Measurements from ENCODE around the gene SLC23A3.

The SLC23A3 gene

DNA sequence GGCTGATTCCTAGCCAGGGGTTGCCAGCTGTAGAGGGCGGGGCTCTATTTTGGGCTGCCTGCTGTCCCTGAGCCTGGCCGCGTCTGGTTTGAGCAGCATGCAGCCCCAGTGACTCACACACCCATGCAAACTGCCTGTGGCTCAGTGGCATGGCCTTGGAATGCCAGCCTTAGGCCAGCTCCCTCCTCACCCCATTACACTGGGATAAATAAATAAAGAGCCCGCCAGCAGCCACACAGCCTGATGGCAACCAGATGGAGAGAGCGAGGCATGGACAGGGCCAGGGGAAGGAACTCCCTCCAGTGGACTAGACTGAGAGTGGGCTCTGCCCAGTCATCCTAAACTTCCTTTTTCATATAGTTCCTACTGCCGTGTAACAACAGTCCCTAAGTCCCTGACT, 27.5 kb downstream of the SLC23A3 start:
- no peak for DNase-seq (ENCODE audit: low read depth)

DNA sequence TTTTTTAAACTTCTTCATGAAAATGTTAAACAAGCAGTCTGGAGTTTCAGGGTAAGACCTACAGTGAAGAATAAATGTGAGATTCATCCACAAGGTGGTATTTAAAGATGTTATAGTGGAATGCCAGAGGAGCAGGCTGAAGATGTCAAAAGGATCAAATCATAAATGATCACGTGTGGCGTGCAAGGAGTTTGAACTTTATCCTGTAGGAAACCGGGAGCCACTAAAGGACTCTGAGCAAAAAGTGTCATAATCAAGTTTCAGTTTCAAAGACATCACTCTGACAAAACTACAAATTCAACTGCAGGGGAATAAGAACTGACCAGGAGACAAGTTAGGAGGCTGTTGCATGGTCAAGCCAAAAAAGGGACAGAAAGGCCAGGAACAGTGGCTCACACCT, 29.1 kb downstream of the SLC23A3 start:
- DNase-seq (ENCODE audit: low read depth), result no peak

DNA sequence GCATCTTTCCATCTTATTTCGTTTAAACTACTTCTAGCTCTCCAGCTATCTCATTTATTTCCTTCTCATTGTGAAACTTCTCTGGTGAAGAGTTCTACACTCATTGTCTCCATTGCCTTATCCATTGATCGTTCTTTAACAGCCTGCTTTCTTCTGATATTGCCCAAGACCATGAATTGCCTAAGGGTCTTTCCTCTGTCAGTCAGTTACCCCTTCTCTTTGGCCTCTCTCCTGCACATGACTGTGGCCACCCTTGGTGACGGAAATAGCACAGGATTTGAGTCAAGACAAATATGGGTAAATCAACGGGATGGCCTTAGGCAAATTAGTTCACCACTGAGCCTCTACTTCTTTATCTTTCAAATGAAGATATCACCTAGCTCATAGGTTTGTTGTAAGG, 35.9 kb downstream of the SLC23A3 start:
- no peak for DNase-seq (ENCODE audit: low read depth)

DNA sequence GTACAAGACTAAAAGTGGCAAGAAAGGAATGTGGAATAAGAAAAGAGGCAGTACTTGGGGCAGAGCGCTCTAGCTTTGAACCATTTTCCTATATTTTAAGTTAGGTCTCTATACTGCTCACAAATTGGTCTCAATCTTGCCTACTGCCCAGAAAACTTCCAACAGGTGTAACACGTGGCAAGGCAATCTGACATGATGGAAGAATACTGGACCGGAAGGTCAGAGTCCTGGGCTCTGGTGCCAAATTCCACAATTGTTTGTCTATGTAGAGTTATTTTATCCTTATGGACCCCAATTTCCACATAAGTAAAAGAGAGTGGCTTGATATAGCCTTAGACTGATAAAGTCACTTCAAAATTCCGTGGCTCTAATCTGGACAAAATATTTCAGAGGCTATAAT, 38.1 kb downstream of the SLC23A3 start:
- no peak for DNase-seq (ENCODE audit: low read depth)

DNA sequence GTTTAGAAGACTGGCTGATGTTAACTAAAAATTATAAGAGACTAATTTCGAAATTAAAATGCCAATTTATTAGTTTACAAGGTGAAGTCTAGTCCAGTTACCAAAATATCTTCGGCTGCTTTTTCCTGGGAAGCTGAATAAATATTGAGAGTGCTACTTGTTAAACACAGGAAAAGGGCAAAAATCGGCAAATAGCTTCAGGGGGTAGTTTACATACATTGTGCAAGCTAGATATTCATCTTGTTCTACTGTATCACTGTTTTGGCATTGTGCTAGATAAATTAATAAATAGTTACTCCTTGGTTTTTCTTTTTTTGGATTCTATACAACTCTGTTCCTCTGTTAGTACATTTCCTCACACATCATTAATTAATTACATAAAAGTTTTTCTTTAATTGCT, 38.5 kb downstream of the SLC23A3 start:
- DNase-seq (ENCODE audit: low read depth), result no peak

DNA sequence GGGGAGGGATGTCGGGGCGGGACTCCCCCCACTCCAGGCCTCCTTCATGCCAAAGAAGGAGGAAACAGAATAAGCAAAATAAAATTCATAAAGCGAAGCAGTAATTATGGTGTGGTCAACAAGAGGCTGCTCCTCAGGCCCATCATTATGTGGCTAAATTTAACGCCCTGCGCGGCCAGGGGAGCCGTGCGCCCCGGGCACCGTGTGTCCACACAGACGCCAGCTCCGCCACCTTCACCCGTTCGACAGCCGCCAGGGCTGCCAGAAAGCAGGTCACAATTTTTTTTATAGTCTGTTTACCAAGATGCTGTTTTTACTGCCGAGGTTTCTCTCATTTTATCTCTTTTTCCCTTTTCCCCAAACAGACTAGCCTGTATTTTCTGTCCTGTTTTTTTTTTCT, 40.2 kb downstream of the SLC23A3 start:
- DNase-seq (ENCODE audit: low read depth), result no peak

DNA sequence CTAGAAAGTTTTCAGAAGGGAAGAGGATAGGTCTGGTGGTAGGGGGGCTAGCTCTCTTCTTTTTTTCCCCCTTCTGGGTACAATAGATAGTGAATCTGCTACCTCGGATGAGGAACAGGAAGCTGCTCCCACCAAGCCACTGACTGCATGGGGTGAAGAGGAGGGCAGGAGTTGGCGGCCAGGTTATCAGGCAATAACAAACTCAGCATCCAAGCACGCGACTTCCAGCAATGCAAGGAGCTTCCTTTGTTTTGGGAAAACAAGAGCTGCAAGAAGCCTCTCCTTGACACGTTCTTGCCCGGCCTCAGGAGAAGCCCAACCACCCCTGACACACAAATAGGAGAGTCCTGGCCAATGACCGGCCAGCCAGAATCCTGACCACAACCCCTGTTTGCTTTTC, 41.4 kb downstream of the SLC23A3 start:
- DNase-seq (ENCODE audit: low read depth), result no peak

DNA sequence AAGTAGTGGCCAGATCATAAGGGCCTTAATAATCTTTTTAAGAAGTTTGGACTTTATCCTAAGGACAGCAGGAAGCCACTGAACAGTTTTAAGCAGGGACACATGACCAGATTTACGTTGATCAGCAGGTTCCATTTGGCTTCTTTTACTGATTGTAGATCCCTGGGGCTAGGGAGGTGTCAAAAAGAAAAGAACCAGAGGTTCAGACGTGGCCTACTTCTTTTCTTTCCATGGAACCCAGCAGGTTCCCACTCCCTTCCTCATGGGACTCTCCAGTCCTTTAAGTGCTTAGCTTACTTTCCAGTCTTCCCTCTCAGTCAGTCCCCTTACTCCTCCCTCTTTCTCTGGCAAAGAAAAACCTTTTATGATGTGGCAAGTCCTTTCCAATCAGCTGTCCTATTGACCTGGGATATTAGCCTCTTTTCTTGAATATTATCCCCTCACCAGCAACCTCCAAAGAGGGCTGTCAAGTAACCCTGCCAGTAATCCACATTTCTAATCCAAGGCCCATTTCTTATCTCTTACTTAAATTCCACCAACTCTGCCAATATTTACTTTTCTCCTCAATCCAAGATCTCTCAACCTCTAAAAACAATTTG, 42.7 kb downstream of the SLC23A3 start:
- DNase-seq (ENCODE audit: low read depth), result no peak

DNA sequence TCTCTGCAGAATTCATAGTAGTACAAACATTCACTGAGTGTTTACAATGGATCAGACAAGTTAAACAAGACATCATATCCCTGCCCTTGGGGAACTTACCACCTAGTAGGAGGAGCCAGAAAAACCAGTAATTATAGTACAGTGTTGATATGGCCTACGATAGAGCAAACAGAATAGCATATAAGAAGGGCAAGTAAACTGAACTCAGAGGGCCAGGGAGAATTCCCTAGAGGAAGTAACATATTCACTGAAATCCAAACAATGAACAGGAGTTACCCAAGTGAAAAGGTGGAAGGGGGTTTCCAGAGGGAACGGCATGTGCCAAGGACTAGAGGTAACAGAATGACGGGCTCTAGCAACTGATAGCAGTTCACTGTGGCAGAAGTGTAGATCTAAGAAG, 43.3 kb downstream of the SLC23A3 start:
- no peak for DNase-seq (ENCODE audit: low read depth)

DNA sequence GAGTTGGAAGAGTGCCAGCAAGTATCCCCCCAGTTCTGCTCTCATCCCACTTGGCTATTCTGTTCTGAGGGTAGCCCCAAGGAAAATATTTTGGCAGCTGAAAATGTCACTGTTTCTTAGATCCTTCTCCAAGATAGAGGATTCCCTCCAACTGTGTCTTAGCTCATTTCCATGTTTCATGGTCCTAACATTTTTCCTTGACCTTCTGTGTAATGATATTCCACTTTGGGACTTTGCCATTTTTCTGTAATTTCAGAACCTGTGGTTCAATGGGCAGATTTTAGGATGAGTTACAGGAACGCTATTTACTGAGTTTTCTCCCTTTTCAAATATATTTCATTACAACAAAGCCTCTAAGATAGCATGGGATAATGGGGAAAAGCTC, 44.0 kb downstream of the SLC23A3 start:
- no peak for DNase-seq (ENCODE audit: low read depth)

DNA sequence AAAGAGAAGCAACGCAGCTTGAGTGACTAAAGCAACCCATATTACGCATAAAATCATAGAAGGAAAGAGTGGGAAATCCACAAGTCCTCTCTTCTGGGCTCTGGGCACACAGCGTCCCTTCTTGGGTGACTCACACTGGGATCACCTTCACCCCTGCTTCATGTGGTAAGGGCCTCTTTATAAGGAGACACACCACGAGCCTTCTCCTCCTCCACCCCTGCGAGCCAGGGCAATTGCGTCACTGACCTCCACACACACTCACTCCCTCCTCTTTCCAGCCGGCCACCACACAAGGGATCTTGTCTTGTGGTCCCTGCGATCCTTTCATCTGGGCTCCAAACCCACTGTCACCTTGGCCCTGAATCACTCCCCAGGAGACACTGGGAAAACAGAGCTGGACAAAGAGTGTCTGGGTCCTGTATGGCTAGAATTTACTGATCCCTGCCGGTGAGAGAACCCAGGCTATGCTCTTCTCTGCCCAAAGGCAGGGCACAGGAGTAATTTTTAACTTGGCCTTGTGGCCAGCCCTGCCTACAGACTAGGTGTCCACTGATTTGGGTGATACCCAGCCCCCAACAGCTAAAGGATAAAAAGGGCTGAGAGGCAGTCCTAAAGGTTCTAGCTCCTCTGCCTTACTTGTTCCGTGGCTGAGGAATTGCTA, 44.5 kb downstream of the SLC23A3 start:
- no peak for DNase-seq (ENCODE audit: low read depth)

DNA sequence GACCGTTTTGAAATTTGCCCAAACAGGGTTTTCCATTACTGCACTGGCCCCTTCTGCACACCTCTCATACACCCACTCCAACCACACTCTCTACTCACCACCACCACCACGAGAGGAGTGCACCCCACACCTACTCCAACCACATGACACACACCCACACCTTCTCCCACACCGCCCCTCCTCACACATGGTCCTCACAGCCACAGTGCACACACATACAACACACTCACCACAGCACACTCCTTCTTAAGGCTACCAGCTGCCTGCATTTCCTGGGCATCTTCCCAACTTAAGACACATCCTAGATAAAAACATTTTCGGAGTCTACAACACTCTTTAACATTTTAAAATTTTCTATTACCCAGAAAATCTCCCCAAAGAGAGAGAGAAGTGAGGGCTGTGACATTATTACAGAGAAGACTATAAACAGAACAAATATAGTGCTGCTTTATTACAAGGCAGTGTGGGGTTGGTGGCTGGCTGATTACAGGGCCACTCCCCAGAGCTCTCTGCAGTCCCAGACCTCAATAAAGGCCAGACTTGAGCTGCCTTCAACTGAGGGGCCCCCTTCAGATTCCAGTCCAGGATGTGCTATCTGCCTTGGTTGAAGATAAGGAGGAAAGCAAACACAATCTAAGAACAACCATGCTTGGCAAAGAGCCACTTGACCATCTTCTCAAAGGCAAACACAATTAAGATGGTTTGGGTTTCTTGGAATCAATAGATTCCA, 45.3 kb downstream of the SLC23A3 start:
- DNase-seq (ENCODE audit: low read depth), result no peak

DNA sequence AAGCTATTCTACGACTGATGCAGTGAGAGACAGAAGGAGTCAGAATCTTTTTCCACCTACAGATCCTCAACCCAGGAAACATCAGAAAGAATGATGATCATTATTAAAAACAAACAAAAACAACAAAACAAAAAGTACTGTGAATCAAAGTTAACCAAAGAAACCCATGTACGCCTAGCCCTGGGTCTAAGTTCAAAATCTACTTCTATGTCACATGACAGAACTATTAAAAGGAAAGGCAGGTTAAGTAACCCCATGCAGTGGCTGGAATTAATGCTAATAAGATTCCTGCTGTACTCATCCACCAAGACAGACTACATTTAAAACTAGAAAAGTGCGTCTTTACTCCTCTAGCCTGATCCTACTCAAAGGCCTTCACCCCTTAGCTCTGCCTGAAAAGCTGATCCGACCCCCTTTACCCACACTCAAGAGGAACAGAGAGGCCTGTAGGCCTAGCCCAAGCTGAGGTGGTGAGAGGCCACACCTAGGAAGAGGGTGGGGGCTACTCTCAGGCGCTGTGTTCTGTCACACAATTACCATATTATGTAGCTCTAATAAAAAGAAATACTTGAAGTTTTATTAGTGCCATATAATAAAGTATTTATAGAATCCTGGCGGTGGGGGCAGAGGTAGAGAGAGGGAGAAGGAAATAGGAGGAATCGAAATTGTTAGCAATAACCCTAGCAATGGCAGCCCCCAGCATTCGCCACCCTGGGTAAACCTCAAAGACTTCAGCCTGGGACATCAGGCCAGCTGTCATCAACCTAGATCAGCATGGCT, 46.3 kb downstream of the SLC23A3 start:
- no peak for DNase-seq (ENCODE audit: low read depth)

DNA sequence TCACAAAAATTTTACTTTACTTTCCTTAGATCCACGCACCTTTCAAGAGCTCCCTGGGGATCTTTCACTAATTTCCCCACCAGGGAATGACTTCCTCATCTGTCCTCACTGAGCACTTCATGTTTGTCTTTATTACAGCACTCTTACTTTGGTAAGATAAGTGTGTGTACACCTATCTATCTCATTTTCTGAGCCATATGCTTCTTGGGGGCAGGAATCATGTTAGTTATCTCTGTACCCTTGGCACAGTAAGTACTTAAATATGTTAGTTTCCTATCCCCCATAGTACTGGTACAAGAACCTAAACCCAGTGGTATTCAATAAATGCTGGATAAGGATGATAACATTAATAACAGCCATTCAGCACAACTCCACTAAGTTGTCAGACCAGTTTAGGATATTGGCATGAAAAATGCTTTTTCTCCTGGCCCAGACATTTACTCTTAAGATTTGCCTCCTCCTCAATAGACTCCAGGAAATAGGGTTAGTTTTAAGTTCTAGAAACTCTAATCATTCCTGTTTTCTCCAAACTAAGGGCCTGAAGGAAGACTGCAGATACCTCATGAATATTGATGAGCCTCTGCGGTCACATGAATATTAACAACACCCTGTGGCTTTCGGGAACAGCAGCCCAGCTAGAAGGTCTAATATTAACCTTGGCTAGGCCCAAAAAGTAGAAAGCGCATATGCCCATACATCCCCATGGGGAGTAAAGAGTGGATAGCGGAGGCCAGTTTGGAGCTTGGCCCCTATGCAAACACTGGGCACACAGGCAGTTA, 47.4 kb downstream of the SLC23A3 start:
- no peak for DNase-seq (ENCODE audit: low read depth)

DNA sequence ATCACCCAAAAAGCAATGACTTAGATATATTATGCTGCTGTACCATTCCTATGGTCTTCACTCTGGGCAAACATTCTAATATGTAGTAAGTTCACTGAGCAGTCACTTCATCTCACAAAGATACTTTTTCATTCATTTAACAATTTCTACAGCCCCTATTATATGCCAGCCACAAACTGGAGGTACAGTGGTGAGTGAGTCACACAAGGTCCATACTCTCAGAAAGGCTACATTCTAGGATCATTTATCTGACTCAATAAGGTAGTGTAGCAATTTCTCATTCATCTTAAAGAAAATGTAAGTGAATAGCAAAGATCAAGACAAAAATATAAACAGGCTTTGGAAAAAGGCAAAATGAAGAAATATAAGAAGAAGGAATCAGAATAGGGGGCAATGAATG, 49.7 kb downstream of the SLC23A3 start:
- no peak for DNase-seq (ENCODE audit: low read depth)

DNA sequence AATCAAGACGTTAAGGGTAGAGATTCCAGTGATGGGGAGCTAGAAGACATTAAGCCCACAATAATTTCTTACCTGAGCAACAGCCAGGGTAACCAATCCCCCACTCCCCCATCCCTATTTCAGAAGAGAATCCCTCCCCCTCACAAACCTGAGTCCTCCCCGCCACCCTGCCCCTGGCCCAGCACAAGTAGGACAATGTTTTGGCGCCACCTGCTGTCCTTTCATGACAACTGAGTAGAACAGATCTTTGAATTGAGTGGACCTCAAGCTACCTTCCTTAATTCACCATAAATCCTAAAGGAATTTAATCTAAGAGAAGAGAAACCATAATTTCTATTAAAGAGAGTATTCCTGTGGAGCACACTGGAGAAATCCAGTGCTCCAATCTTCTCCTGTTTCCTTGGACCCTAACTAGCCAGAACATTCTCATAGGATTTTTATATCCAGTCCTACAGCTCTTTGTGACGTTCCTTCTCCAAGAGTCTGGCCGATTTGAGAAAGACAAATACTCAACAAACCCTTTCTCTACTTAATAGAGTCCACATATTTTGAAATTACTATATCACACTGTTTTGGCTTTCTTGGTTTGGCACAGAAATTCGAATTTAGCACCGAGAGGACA, 50.3 kb downstream of the SLC23A3 start:
- peak; percentile 31 for DNase-seq (ENCODE audit: low read depth)

DNA sequence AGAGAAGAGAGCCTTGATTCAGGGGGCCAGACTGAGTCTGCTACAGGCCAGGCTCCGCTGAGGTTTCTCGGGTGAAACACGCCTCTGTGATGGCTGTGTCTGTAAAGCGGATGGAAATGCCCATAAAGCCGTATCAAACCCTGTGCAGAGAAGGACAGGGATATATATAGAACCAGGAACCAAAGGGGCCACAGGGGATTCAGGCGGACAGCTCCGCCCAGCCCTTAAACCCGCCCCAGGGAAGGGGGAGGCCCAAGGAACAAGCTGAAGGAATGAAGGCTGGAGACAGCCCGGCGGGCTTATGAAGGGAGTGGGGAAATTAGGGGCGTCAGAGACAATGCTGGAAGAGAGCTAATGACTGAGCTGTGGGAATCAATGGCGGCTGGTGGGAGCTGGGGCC, 51.3 kb downstream of the SLC23A3 start:
- DNase-seq (ENCODE audit: low read depth), result no peak

DNA sequence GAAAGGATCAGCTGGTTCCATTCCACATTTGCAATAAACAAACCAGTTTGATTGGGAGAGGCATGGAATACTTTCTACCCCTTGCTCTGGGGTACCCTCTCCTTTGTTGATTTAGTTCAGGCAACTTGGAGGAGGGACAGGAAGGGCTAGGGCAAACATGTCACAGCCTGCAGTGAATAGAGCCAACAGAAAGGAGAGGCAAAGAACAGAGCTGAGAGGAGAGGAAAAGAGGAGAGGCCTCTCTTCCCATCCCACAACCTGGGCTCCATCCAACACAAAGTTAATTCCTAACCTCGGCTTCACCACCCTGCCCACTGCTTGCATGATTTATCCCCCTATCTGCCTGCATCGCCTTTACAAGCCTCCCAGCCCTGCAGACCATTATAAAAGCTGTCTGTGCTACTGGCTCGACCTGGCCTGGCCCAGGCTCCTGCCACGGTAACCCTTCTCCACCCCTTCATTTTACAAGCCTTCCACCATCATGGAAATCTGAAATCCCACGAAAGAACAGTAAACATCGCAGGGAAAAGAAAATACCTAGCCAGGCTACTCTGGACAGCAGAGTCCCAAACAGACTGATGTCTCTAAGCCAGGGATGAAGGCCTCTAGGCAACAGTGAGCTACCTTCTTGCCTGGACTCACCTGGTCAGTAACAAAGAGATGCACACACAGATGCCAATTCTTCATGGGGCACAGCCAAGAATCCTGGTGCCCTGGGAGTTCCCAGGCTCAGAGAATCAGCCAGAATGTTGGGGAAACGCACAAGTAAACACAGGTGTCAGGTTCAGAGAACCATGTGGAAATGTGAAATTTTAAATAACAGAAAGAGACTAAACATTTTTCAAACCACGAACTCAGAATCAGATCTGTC, 52.8 kb downstream of the SLC23A3 start:
- no peak for DNase-seq (ENCODE audit: low read depth)

DNA sequence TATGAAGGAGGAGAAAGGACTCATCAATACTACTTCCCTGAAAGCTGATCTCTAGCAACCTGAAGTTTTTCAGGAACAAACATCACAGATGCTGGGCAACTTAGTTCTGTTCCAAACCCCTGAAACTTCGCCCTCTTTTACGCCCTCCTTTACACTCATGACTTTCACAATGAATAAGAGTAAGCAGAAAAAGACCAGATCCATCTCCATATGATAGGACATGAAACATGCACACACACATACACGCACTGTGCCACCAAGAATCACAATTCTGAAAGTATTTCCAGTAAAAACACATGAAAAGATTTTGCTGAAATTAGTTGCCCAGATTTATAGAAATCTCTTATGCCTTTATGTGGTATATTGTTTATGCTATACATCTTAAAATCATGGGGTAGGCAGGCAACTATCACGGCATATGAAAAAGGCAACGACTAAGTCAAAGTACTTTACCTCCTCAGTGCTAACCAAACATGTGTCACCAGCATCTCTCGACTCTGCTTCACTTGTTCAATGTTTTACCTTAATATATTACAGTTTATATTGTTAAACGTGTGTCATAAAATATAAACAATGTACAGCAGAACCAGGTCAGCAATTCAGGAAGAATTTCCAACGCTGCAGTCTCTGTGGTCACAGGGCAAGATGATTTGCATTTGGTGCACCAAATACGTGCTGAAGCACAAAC, 57.0 kb downstream of the SLC23A3 start:
- DNase-seq (ENCODE audit: low read depth), result no peak

DNA sequence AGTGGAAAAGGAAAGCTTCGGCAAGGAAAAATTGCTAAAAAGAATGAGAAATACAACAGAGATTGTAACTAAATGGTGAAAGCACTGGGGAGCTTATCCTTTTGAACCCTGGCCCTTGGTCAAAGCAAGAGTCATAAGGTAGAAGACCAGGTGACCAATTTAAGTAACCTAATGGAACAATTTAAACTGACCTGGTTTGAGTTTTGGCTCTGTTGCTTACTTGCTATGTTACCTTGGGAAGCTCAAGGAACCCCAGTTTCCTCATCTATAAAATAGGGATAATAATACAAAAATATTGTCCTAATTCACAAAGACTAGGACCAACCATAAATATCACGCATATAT, 57.8 kb downstream of the SLC23A3 start:
- no peak for DNase-seq (ENCODE audit: low read depth)
